Superior temporal gyrus (tissue), 1 donor: ENCODE data around the gene PRKCE.
A peak's percentile ranks its signal among the peaks of the same experiment; 100 is the strongest.

Source experiments
- DNase-seq: peaks from one replicate; pipeline ENCODE4 v3.0.0-alpha.2; 2016; ENCODE audit errors: extremely low spot score

The PRKCE gene

GRCh38 chr2:45726188-45726587, 74.7 kb downstream of the PRKCE start:
- DNase-seq = no peak

GRCh38 chr2:45728458-45728942, 77.0 kb downstream of the PRKCE start:
- DNase-seq = no peak

- DNase-seq = no peak
Measured at GRCh38 chr2:45729753-45730512, 78.5 kb downstream of the PRKCE start.

- DNase-seq = no peak
Measured at GRCh38 chr2:45731141-45731540, 79.7 kb downstream of the PRKCE start.

DNA sequence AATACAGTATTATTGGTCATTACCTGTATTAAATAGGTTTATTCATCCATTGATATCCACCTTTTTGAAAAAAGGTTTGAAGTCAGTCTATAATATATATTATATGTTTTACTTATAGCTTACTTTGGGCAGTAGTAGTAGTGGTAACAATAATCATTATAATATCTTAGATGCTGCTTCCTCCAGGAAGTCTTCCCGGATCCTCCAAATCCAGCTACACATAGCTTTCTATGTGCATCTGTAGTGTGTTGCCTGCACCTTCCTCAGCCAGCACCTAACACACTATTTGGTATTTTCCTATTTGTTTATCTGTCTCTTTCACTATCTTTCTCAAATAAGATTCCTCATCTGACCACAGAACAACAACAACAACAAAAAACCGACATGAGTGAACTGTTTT, 81.0 kb downstream of the PRKCE start:
- no peak for DNase-seq

DNA sequence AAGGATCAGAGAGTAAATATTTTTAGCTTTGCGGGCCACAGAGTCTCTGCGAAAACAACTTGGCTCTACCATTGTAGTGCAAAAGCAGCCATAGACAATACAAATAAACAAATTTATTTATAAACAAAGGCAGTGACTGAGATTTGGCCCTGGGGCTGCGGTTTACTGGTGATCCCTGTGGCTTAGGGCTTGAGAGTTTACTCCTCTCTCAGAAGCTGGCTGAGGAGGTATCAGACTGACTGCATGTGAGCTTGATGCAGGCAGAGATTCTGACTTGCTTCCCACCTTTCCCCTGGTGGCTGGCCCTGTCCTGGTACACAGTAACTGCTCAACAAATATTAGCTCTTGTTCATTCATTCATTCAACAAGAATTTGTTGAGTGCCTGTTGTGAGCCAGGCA, 81.5 kb downstream of the PRKCE start:
- DNase-seq = no peak

DNA sequence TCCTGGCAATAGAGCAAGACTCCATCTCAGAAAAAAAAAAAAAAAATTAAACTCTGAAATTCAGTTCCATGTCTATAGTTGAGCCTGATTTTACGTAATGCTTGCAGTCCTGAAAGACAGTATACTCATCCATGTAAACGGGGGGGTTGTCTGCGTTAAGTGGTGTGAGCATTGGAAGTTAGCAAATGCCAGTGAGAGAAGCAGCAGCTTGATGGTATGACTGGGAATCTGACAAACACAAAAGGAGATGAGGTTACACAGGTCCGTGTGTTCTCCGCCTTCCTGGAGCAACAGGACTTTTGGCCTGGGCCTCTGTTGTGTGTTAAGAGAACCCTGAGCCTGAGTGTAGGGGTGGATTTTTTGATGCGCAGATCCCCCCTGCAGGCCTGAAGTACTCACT, 82.9 kb downstream of the PRKCE start:
- DNase-seq = no peak

- DNase-seq = no peak
Measured at GRCh38 chr2:45734952-45735351, 83.5 kb downstream of the PRKCE start.

GRCh38 chr2:45736757-45737704, 85.6 kb downstream of the PRKCE start:
- DNase-seq = peak; percentile 71

DNA sequence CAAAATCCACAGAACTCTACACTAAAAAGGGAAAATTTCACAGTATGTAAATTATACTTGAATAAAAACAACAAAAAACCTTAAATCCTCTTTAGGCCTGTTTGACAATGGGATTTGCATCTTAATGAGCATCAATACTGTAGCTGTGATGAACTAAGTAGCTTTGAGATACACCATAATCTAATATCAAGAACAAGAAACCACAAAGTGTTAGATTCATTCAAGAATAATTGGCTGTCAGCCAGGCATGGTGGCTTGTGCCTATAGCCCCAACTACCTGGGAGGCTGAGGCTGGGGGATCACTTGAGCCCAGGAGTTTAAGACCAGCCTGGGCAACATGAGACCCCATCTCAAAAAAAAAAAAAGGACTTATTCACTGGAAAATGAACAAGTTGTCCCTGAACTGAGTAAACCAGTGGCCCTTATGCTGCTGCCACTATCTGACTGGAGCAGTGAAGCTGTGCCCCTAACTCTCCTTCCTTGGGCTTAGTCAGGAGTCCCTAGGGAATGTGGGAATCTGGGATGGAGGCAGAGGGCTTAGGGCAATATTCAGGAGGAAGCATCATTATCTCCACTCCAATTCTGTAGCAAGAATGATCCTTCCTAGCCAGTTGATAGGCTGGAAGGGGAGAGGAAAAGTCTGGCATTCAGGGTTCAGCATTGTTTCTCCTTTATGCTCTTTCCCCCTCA, 88.5 kb downstream of the PRKCE start:
- no peak for DNase-seq

DNA sequence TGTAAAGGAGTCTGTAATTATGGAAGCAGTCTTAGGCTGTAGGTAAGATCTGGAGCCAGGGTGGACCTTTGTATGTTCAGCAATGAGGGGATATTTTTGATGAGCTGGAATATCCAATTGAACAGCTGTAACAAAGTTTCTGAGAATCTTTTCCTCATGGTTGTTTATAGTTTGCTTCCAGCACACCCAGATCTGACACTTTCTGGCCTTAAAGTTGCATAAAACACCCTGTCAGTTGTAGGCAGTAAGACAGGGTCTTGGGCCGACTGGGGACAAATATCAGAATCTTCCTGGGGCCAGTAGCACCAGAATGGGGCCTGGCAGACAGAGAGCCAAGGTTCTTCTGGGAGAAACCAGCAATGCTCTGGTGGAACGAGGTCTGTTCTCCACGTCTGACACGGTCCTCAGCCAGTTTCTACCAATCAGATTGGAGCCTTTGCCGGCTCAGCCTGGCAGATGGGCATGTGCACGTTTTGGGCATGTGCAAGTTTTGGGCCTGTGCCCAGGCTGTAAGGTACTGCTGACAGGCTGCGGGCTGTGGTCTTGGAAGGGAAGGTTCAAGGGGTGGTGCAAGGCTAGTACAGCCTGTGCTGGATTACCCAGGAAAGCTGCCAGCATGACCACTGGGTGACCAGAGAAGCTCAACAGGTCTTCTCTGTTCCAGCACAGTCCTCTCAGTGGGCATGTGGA, 89.8 kb downstream of the PRKCE start:
- no peak for DNase-seq

DNA sequence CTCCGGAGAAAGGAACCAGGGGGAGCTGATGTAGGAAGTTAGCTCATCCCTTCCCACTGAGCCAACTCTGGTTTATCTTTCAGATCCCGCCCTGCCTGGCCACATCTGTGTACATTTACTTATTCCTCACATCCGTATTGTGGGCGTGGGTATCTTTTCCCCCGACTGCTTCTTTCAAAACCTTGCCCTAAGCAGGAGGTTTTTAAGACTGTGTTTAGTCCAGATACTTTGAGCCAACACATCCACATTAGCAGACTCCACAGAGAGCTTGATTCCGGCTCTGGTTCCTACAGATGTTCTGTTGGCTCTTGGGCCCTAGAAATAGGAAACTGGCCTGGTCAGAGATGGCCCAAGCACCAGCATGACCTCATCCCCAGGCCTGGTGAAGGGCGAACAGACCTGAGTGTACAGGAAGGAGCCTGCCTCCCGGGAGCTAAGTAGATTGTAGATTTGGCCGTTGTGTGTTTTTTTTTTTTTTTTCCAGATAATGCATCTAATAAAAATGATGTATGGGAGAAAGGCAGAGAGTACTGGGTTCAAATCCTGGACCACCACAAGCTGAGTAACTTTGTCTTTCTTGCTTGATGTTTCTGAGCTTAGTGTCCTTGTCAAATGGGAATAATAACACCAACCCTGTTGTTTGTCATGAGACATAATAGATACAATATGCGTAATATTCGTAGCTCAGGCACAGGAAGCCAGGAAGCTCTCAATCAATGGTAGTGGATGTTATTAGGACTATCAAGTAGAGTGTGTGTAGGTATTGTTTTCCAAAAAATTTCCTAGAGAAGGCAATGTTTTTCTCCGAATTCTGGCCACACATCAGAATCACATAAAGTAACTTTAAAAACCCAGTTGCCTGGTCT, 92.3 kb downstream of the PRKCE start:
- no peak for DNase-seq

DNA sequence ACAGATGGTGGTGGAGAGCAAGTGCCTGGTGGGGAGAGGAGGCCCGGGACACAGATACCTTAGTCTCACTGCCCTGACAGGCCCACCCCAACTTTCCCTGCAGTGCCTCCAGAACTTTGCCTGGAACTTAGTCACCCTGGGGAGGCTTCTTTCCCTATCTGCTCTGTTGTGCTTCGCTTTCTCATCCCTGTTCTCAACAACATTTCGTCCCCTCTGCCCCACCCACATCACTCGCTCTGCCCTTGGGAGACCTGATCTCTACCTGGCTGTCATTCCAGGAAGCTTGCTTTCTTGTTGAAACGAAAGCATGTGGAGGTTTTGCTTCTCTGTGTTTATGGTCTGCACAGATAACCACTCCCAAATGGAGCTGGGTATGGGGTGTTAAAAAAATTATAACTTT, 93.8 kb downstream of the PRKCE start:
- no peak for DNase-seq

DNA sequence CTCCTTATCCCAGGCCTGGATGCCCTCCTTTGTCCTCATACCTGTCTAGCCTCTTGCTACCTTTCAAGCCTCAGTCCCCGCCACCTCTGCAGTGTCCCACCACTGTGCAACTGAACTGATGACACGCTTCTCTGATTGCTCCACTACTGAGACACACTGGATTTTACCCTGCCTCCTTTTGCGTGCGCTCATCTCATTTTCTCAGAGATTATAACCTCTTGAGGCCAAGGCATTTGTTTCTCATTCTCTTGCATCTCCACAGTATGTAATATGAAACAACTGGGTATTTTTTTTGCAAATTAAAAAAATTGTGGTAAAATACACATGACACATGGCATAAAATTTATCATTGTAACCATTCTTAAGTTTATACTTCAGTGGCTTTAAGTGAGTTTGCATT, 95.4 kb downstream of the PRKCE start:
- DNase-seq = no peak

GRCh38 chr2:45747363-45747762, 95.9 kb downstream of the PRKCE start:
- DNase-seq = no peak

- DNase-seq = peak; percentile 49
Measured at GRCh38 chr2:45748239-45748638, 96.8 kb downstream of the PRKCE start.

GRCh38 chr2:45750001-45750400, 98.5 kb downstream of the PRKCE start:
- no peak for DNase-seq

GRCh38 chr2:45750484-45750883, 99.0 kb downstream of the PRKCE start:
- no peak for DNase-seq

- DNase-seq = no peak
Measured at GRCh38 chr2:45753381-45753780, 101.9 kb downstream of the PRKCE start.

DNA sequence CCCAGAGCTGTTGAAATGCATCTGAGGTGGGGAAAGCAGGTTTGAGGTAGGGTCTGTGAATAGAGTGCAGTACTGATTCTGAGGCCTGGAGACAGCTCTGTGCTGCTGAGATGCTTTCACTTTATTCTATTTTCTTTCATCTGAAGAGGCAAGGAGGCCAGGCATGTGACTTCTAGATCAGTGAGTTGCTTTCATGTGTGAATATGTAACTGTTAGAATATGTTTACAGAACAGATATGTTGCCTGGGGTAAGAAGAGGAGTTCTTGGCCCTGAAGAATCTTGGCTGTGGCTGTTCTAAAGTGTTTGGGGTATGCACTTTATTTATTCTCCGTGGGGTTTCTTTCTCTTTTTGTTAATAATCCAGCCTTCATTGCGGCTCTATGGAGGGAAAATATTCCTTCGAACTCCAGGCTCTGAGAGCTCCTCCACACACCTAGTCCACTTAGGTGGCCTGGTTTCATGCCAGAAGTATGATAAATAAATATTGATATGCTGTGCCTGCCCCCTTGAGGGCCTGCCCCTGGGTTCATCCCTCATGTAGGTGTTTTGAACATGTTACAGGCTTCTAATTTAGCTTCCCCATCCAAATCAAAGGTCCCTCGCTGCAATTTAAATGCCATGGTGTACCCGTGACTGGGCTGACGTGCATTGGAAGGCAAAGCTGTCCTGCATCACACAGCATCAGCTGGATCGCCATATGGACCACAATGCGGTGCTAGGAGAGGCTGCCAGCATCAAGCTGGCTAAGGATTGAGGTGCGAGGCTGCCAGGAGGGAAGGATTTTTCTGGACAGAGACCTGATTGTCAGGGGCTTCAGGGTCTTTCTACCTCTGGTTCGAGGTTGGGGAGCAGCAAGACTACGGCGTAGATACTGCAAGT, 102.9 kb downstream of the PRKCE start:
- peak; percentile 48 for DNase-seq
